ENCODE results near the gene SLC25A48. TPM values are rescaled to one million over a fixed set of nuclear protein-coding genes. Genes with fewer than 3 reads are reported as not detected.
"Not testable (repeated sequence)": the region's sequence is repeated elsewhere in the genome, so short reads cannot be mapped to it uniquely, and the experiment has no call there.

SLC25A48 gene
- total RNA-seq, 5 donors from 2014 or later (not counting 1 experiment from before 2014, with no cell fraction given), result not detected

DNA sequence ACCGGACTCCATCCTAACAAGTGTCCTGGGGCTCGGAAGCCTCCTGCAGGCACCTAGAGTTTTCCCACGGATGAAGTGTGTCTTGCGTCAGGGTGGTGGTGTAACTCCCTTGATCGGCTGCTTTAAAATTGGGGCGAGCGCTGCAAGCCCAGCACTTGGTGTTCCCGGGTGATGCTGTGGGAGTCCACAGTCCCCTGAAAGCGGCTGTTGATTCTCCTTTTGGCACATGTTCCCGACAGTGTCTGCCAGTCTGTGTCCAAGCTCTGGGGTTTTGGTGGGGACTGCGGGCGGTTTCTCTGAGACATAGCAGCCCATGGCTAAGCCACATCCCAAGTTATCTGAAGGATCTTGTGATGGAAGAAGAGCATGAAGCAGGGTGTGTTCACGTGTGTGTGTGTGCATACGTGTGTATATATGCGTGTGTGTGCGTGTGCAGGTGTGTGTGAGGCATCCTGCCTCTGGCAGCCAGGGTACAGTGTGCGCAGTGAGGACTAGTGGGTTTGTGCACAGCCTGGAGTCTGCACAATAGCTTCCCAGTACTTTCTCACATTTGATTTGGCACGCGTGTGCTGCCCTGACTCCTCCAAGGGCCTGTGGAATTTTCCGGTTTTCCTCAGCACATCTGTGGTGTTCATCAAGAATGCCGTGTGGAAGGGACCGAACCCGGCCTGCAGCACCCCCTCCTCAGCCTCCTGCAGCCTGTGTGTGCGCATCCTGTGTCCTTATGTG is 16.9 kb downstream of the SLC25A48 start:
- no peak overlapping the region for H3K27ac ChIP-seq (ENCODE audit: low read length)
- ChIA-PET CTCF (no interaction called here), POLR2A (no interaction called here)
- ATAC-seq (replicated peaks in 1 of 4) (no peak), DNase-seq (no peak)
- H3K4me3 Mint-ChIP-seq, result no peak overlapping the region
- peaks cover 3 to 4% of the 10 kb centered on the region in 2 donors for H3K27me3 Mint-ChIP-seq
- no peaks in the 10 kb centered on the region for H3K36me3 Mint-ChIP-seq
- H3K9me3 ChIP-seq, result no peaks in the 10 kb centered on the region
- no peaks in the 10 kb centered on the region for H3K4me1 Mint-ChIP-seq
- no peak overlapping the region for H3K4me3 ChIP-seq (ENCODE audit: control insufficient read depth in 1 of 2, extremely low read depth in 1 of 2, low read length in 1 of 2)
- peaks cover 0 to 15% of the 10 kb centered on the region in 2 experiments for H3K27me3 ChIP-seq (replicated peaks in 1 of 2; ENCODE audit: control insufficient read depth in 2 of 2, extremely low read depth in 1 of 2, insufficient read depth in 2 of 2, low read length in 1 of 2)
- no peaks in the 10 kb centered on the region for H3K9me3 Mint-ChIP-seq
- H3K36me3 ChIP-seq (ENCODE audit: control insufficient read depth in 2 of 2, extremely low read depth in 1 of 2, insufficient read depth in 1 of 2, low read length in 1 of 2), result no peaks in the 10 kb centered on the region
- no peaks in the 10 kb centered on the region for H3K4me1 ChIP-seq (ENCODE audit: control insufficient read depth in 1 of 2, extremely low read depth in 1 of 2, insufficient read depth in 2 of 2, low read length in 2 of 2)
- no peak overlapping the region for H3K27ac Mint-ChIP-seq
- WGBS (ENCODE audit: insufficient coverage), result 84% methylated on average over 22 of the region's 24 CpGs

DNA sequence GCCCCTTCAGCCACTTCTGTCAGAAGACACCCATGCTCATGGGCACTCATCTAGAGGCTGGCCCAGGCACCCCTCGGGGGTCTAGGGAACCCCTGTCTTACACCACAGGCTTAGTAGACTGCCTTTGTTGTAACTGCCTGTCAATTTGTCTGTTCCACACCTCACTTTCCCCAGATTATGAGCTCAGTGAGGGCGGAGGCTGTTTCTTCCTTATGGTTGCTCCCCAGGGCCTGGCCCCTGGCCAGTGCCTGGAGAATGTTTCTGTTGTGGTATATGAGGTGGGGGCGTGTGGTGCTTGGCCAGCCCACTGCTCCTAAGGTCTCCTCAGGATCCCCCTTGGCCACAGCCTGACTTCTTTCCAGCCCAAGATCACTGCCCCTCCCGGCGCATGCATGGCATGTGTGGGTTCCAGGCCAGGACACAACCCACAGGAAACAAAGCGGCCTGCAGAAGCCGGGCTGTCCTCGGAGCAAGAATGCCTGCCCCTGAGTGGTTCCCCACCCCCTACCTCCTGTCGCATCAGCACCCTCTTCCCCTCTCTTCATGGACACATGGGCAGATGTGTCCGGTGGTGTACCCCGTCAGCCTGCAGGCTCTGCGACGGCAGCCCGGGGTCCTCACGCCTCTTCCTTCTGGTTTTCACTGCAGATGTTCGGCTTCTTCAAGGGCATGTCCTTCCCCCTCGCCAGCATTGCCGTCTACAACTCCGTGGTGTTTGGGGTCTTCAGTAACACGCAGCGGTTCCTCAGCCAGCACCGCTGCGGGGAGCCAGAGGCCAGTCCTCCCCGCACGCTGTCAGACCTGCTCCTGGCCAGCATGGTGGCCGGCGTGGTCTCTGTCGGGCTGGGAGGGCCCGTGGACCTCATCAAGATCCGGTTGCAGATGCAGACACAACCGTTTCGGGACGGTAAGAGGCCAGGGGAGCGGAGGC is 17.7 kb downstream of the SLC25A48 start:
- H3K4me1 Mint-ChIP-seq, result no peaks in the 10 kb centered on the region
- H3K27me3 Mint-ChIP-seq, result peaks cover 4 to 5% of the 10 kb centered on the region in 2 donors
- POLR2A ChIA-PET, result no interaction called here
- Histone ChIP-seq H3K27me3 (replicated peaks in 1 of 2; ENCODE audit: control insufficient read depth in 2 of 2, extremely low read depth in 1 of 2, insufficient read depth in 2 of 2, low read length in 1 of 2) (peaks cover 0 to 20% of the 10 kb centered on the region in 2 experiments), H3K36me3 (ENCODE audit: control insufficient read depth in 2 of 2, extremely low read depth in 1 of 2, insufficient read depth in 1 of 2, low read length in 1 of 2) (no peaks in the 10 kb centered on the region), H3K9me3 (no peaks in the 10 kb centered on the region), H3K27ac (ENCODE audit: low read length) (no peak overlapping the region), H3K4me1 (ENCODE audit: control insufficient read depth in 1 of 2, extremely low read depth in 1 of 2, insufficient read depth in 2 of 2, low read length in 2 of 2) (no peaks in the 10 kb centered on the region), H3K4me3 (ENCODE audit: control insufficient read depth in 1 of 2, extremely low read depth in 1 of 2, low read length in 1 of 2) (no peak overlapping the region)
- DNase-seq, result no peak
- no peaks in the 10 kb centered on the region for H3K36me3 Mint-ChIP-seq
- no peaks in the 10 kb centered on the region for H3K9me3 Mint-ChIP-seq
- CTCF ChIA-PET, result no interaction called here
- H3K27ac Mint-ChIP-seq, result no peak overlapping the region
- 83% methylated on average over 24 of the region's 34 CpGs for WGBS (ENCODE audit: insufficient coverage)
- H3K4me3 Mint-ChIP-seq, result no peak overlapping the region
- no peak for ATAC-seq (replicated peaks in 1 of 4)

DNA sequence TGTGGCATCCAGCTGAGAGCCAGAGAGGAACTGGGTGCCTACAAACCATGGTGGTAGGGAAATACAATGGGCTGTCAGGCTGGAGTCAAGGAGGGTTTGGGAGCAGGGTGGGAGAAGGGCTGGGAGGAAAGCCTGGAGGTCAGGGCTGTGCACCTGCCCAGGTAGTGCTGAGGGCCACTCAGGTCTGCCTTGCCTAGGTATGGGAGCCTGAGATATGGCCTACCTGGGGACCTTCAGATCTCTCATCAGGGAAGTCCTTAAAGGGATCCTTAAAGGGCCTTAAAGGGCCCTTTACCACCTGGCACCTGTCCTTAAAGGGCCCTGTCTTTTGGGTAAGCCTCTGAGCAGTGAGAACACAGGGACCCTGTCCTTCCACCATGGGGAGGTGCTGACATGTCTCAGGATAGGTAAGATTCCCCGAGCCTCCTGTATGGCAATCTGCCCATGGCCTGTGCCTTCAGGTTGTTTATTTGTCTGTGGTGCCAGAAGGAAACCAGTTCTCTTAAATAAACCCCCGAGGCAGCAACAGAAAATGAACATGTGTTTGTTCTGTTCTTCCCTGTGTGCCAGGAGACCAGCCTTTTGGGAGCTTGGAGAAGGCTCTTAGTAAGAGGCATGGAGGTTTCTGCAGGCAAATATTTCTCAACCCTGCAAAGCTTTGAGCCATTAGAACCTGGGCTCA is 23.3 kb downstream of the SLC25A48 start:
- no peak for DNase-seq
- Histone ChIP-seq H3K36me3 (ENCODE audit: control insufficient read depth in 2 of 2, extremely low read depth in 1 of 2, insufficient read depth in 1 of 2, low read length in 1 of 2) (no peaks in the 10 kb centered on the region), H3K4me3 (ENCODE audit: control insufficient read depth in 1 of 2, extremely low read depth in 1 of 2, low read length in 1 of 2) (no peak overlapping the region), H3K27me3 (replicated peaks in 1 of 2; ENCODE audit: control insufficient read depth in 2 of 2, extremely low read depth in 1 of 2, insufficient read depth in 2 of 2, low read length in 1 of 2) (peaks cover 0 to 16% of the 10 kb centered on the region in 2 experiments), H3K4me1 (ENCODE audit: control insufficient read depth in 1 of 2, extremely low read depth in 1 of 2, insufficient read depth in 2 of 2, low read length in 2 of 2) (no peaks in the 10 kb centered on the region), H3K27ac (ENCODE audit: low read length) (no peak overlapping the region), H3K9me3 (no peaks in the 10 kb centered on the region)
- Mint-ChIP-seq H3K27ac (no peak overlapping the region), H3K36me3 (no peaks in the 10 kb centered on the region), H3K4me3 (no peak overlapping the region), H3K27me3 (peaks cover 7 to 10% of the 10 kb centered on the region in 2 donors), H3K9me3 (no peaks in the 10 kb centered on the region), H3K4me1 (no peaks in the 10 kb centered on the region)
- CTCF ChIA-PET, result no interaction called here
- POLR2A ChIA-PET, result no interaction called here
- WGBS (ENCODE audit: insufficient coverage), result 100% methylated on average over 1 of the region's 2 CpGs
- ATAC-seq (replicated peaks in 1 of 4), result no peak

DNA sequence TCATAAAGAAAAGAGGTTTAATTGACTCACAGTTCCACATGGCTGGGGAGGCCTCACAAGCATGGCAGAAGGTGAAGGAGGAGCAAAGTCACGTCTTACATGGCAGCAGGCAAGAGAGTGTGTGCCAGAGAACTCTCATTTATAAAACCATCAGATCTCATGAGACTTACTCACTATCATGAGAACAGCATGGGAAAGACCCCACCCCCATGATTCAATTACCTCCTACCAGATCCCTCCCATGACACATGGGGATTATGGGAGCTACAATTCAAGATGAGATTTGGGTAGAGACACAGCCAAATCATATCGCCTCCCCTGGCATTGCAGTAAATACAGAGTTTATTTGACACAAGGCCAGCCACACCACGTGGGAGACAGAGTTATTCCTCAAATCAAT is 24.7 kb downstream of the SLC25A48 start:
- H3K36me3 ChIP-seq (ENCODE audit: control insufficient read depth in 2 of 2, extremely low read depth in 1 of 2, insufficient read depth in 1 of 2, low read length in 1 of 2); H3K27ac ChIP-seq (ENCODE audit: low read length); ATAC-seq (replicated peaks in 1 of 4); H3K4me1 ChIP-seq (ENCODE audit: control insufficient read depth in 1 of 2, extremely low read depth in 1 of 2, insufficient read depth in 2 of 2, low read length in 2 of 2); H3K9me3 Mint-ChIP-seq; DNase-seq; H3K9me3 ChIP-seq; H3K4me1 Mint-ChIP-seq; H3K27me3 Mint-ChIP-seq; H3K4me3 Mint-ChIP-seq; H3K36me3 Mint-ChIP-seq; H3K27ac Mint-ChIP-seq; H3K4me3 ChIP-seq (ENCODE audit: control insufficient read depth in 1 of 2, extremely low read depth in 1 of 2, low read length in 1 of 2): not testable (repeated sequence)
- ChIA-PET CTCF (interaction anchor here in 1 of 2 donors (0.6 kb wide), 1 partner anchor 97 kb away, joined by 3 read pairs; no protein-coding TSS in a partner anchor), POLR2A (interaction anchor here in 1 of 2 donors (0.6 kb wide), 1 partner anchor 1020 kb away, joined by 3 read pairs; no protein-coding TSS in a partner anchor)
- H3K27me3 ChIP-seq (replicated peaks in 1 of 2; ENCODE audit: control insufficient read depth in 2 of 2, extremely low read depth in 1 of 2, insufficient read depth in 2 of 2, low read length in 1 of 2), result peaks cover 0 to 16% of the 10 kb centered on the region in 2 experiments
- no CpG with 5 or more reads among the region's 3 CpGs for WGBS (ENCODE audit: insufficient coverage)

DNA sequence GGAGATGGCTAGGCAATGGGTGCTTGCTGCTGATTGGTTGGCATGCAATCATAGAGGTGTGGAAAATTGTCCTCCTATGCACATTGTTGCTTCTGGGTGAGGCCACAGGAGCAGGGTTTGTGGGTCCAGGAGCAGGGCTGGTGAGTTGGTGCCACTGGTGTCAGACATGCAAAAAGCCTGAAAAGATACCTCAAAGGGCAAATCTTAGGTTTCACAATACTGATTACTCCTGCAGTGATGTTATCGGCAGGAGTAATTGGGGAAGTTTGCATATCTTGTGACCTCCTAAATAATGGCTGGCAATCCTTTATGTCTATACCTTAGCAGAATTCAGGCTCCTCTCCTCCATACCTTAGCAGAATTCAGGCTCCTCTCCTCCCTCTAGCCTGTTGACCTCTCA is 25.2 kb downstream of the SLC25A48 start:
- H3K36me3 ChIP-seq (ENCODE audit: control insufficient read depth in 2 of 2, extremely low read depth in 1 of 2, insufficient read depth in 1 of 2, low read length in 1 of 2), result no peaks in the 10 kb centered on the region
- no peaks in the 10 kb centered on the region for H3K9me3 Mint-ChIP-seq
- H3K27me3 ChIP-seq (replicated peaks in 1 of 2; ENCODE audit: control insufficient read depth in 2 of 2, extremely low read depth in 1 of 2, insufficient read depth in 2 of 2, low read length in 1 of 2), result peaks cover 0 to 16% of the 10 kb centered on the region in 2 experiments
- H3K27ac ChIP-seq (ENCODE audit: low read length), result no peak overlapping the region
- no peak overlapping the region for H3K27ac Mint-ChIP-seq
- H3K4me3 Mint-ChIP-seq, result no peak overlapping the region
- H3K4me1 ChIP-seq (ENCODE audit: control insufficient read depth in 1 of 2, extremely low read depth in 1 of 2, insufficient read depth in 2 of 2, low read length in 2 of 2), result no peaks in the 10 kb centered on the region
- H3K4me3 ChIP-seq (ENCODE audit: control insufficient read depth in 1 of 2, extremely low read depth in 1 of 2, low read length in 1 of 2), result no peak overlapping the region
- no peaks in the 10 kb centered on the region for H3K36me3 Mint-ChIP-seq
- DNase-seq (no peak), ATAC-seq (replicated peaks in 1 of 4) (no peak)
- no CpG with 5 or more reads among the region's 1 CpG for WGBS (ENCODE audit: insufficient coverage)
- H3K9me3 ChIP-seq, result no peaks in the 10 kb centered on the region
- ChIA-PET CTCF (no interaction called here), POLR2A (no interaction called here)
- H3K4me1 Mint-ChIP-seq, result no peaks in the 10 kb centered on the region
- peaks cover 6 to 8% of the 10 kb centered on the region in 2 donors for H3K27me3 Mint-ChIP-seq

DNA sequence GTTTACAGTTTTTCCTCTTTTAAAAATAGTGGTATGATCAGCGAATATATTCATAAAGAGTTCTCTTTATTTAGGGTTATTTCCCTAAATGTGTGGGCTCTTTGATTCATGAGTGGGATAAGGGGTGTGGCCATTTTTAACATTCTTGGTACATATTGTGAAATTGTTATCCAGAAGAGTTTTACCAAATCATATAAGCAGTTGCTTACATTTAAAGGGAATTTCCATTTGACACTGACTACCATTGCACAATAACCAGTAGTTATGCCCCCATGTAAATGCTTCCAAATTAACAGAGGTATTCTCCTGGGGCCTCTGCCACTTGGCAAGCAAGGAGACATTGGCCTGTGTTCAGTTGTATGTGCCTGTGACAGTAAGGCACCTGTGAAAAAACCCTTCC is 27.2 kb downstream of the SLC25A48 start:
- Mint-ChIP-seq H3K9me3 (no peaks in the 10 kb centered on the region), H3K27me3 (peaks cover 6 to 8% of the 10 kb centered on the region in 2 donors), H3K36me3 (no peaks in the 10 kb centered on the region), H3K4me3 (no peak overlapping the region), H3K4me1 (no peaks in the 10 kb centered on the region), H3K27ac (no peak overlapping the region)
- Histone ChIP-seq H3K4me1 (ENCODE audit: control insufficient read depth in 1 of 2, extremely low read depth in 1 of 2, insufficient read depth in 2 of 2, low read length in 2 of 2) (no peaks in the 10 kb centered on the region), H3K9me3 (no peaks in the 10 kb centered on the region), H3K27me3 (replicated peaks in 1 of 2; ENCODE audit: control insufficient read depth in 2 of 2, extremely low read depth in 1 of 2, insufficient read depth in 2 of 2, low read length in 1 of 2) (peaks cover 0 to 7% of the 10 kb centered on the region in 2 experiments), H3K36me3 (ENCODE audit: control insufficient read depth in 2 of 2, extremely low read depth in 1 of 2, insufficient read depth in 1 of 2, low read length in 1 of 2) (no peaks in the 10 kb centered on the region), H3K27ac (ENCODE audit: low read length) (no peak overlapping the region), H3K4me3 (ENCODE audit: control insufficient read depth in 1 of 2, extremely low read depth in 1 of 2, low read length in 1 of 2) (no peak overlapping the region)
- ATAC-seq (replicated peaks in 1 of 4) (no peak), DNase-seq (no peak)
- no CpG with 5 or more reads among the region's 1 CpG for WGBS (ENCODE audit: insufficient coverage)
- POLR2A ChIA-PET, result no interaction called here
- CTCF ChIA-PET, result interaction anchor here in 1 of 2 donors (0.7 kb wide), 1 partner anchor 1210 kb away, joined by 3 read pairs; no protein-coding TSS in a partner anchor

All from T-cell (primary cell).